Right lung (tissue), 10 donors: ENCODE measurements around the gene C1S. TPM values are rescaled to one million over a fixed set of nuclear protein-coding genes. Genes with fewer than 3 reads are reported as not detected.
"Not testable (repeated sequence)": the region's sequence is repeated elsewhere in the genome, so short reads cannot be mapped to it uniquely, and the experiment has no call there.

Experiments
- DNase-seq, 2 donors: peaks; one replicate each; pipeline ENCODE4 v3.0.0-alpha.2; 2013
- long read RNA-seq, 8 donors: transcript quantifications; one replicate each; lab custom pipeline, GENCODE V29; 2026
- polyA plus RNA-seq, 5 donors: library from polyadenylated mRNA; unstranded; fragments of 120-200 nt; gene quantifications; one replicate each; pipeline versions ENCODE4 v1.2.1 to v1.2.3, GENCODE V29; 2013; ENCODE audit warnings: inconsistent platforms in 1 of 5, low replicate concordance in 1 of 5; ENCODE audit not compliant: insufficient read length in 5 of 5, insufficient read depth in 1 of 5

The C1S gene
- polyA plus RNA-seq = 100 to 1,000 TPM in 4 of 5 donors, 10 to 100 TPM in 1; 97.0 to 139 (median 120) TPM
- long read RNA-seq, donor 1, transcript C1S-201 (12 exons, 2,972 nt) = major isoform, 14 of 36 reads
- long read RNA-seq, donor 1, transcript C1S-202 (12 exons, 2,635 nt) = minor isoform, 8 of 36 reads
- long read RNA-seq, donor 1, partial matches to known transcripts = 12 of 36 reads
- long read RNA-seq, donor 1, other reads (novel, unspliced or antisense) = 0 of 36 reads
- long read RNA-seq, donor 2, transcript C1S-201 (12 exons, 2,972 nt) = major isoform, 19 of 87 reads
- long read RNA-seq, donor 2, partial matches to known transcripts = 59 of 87 reads
- long read RNA-seq, donor 2, other reads (novel, unspliced or antisense) = 0 of 87 reads
- long read RNA-seq, donor 3, transcript C1S-201 (12 exons, 2,972 nt) = major isoform, 8 of 92 reads
- long read RNA-seq, donor 3, partial matches to known transcripts = 81 of 92 reads
- long read RNA-seq, donor 3, other reads (novel, unspliced or antisense) = 0 of 92 reads
- long read RNA-seq, donor 4, transcript C1S-201 (12 exons, 2,972 nt) = major isoform, 6 of 73 reads
- long read RNA-seq, donor 4, partial matches to known transcripts = 61 of 73 reads
- long read RNA-seq, donor 4, other reads (novel, unspliced or antisense) = 0 of 73 reads
- long read RNA-seq, donor 5, transcript C1S-202 (12 exons, 2,635 nt) = minor isoform, 8 of 52 reads
- long read RNA-seq, donor 5, transcript C1S-201 (12 exons, 2,972 nt) = major isoform, 16 of 52 reads
- long read RNA-seq, donor 5, partial matches to known transcripts = 23 of 52 reads
- long read RNA-seq, donor 5, other reads (novel, unspliced or antisense) = 0 of 52 reads
- long read RNA-seq, donor 6, transcript C1S-201 (12 exons, 2,972 nt) = major isoform, 19 of 89 reads
- long read RNA-seq, donor 6, partial matches to known transcripts = 65 of 89 reads
- long read RNA-seq, donor 6, other reads (novel, unspliced or antisense) = 0 of 89 reads
- long read RNA-seq, donor 7, transcript C1S-201 (12 exons, 2,972 nt) = major isoform, 15 of 121 reads
- long read RNA-seq, donor 7, partial matches to known transcripts = 71 of 121 reads
- long read RNA-seq, donor 7, other reads (novel, unspliced or antisense) = 29 of 121 reads
- long read RNA-seq, donor 8, transcript C1S-201 (12 exons, 2,972 nt) = major isoform, 12 of 20 reads
- long read RNA-seq, donor 8, partial matches to known transcripts = 6 of 20 reads
- long read RNA-seq, donor 8, other reads (novel, unspliced or antisense) = 0 of 20 reads

GRCh38 chr12:7060353-7060954 is at the start of gene C1S:
Gene C1S (plus strand): TSS chr12:7060718. CDS start chr12:7061913, 1,195 bp downstream.
- peak; percentile 87 to 93 for DNase-seq

DNA sequence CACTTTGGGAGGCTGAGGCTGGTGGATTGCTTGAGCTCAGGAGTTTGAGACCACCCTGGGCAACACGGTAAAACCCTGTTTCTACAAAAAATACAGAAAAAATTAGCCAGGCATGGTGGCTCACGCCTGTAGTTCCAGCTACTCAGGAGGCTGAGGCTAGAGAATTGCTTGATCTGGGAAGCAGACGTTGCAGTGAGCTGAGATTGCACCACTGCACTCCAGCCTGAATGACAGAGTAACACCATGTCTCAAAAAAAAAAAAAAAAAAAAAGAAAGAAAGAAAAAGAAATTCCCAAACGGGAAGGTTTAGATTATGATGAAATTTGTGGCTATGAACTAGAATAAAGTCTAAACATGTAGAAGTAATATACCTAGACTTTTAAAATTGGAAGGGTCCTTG is 49.1 kb upstream of the C1S start:
- DNase-seq = not testable (repeated sequence)

- no peak for DNase-seq
These were observed 48.4 kb upstream of the C1S start for GRCh38 chr12:7012024-7012607.

GRCh38 chr12:7013101-7013500 is 47.4 kb upstream of the C1S start:
- DNase-seq = no peak

DNA sequence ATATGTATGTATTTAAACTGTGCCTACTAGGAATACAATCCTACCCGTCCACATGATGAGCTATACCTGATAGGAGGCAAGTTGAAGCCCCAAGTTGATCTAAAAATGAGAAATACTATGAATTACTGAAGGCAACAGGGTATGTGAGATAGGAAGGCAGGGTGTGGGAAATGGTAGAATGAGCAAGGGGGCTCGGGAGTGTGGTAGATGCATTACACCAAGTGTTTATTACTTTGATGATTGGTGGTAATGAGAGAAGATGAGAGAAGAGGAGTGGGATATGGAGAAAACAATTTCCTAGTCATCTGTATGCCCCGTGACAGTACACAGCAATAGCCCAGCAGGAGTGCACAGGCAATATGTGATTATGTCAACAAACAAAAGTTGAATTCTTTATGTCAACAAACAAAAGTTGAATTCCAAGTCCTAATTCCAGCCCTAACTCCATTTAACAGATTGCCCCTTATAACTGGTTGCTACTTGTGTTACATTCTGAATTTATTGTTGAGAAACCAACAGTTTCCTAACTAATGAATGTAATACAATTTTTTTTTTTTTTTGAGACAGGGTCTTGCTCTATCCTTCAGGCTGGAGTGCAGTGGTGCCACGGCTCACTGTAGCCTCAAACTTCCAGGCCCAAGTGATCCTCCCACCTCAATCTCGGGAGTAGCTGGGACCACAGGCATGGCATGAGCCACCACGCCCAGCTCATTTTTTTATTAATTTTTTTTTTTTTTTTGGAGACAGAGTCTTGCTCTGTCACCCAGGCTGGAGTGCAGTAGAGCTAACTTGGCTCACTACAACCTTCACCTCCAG is 44.8 kb upstream of the C1S start:
- DNase-seq = no peak

DNA sequence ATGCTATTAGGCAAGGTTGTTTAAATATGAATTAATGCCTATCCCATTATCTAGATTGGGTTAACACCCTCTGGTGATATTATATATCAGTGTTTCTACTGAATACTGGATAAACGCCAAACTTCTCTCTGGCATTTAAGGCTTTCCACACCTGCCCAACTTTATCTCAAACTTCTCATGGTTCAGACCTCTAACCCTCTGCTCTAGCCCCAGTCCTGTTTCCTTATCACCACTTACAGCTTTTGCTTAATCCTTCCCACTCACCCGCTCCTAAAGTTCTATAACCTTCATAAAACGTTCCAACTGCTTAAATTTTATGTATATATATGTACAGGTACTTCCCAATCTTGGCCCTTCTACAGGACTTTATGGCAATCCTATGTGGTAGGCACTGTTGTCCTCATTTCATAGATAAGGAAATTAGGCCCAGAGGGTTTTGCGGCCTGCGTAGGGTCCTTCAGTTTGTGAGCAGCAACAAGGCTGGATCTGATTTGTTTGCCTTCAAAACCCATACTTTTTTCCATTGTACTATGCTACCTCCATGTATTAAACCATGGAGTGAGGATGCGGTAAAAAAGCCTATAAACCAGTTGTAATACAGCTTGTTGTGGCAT is 43.5 kb upstream of the C1S start:
- no peak for DNase-seq

DNA sequence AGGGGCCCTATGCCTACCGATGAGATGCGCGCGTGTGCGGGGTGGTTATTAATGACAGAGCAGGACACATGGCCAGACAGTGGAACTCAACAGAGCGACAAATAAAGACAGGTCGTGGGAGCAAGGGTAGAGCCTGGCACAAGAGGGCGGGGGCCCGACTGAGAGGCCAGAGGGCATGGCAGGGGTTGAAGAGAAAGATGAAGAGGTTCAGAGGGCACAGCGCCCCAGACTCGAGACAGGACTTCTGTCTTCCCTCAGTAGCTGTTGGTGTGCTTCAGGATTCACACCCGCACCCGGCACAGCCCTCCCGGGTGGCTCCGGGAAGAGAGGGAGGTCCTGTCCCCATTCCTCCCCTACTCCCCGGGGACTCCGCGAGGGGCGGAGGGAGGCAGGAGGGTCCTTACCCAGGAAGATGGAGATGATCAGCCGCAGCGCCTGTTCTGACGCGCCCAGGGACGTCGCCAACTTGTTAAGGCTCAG is 42.6 kb upstream of the C1S start:
- peak in 1 of 2 donors; percentile 18 for DNase-seq

DNA sequence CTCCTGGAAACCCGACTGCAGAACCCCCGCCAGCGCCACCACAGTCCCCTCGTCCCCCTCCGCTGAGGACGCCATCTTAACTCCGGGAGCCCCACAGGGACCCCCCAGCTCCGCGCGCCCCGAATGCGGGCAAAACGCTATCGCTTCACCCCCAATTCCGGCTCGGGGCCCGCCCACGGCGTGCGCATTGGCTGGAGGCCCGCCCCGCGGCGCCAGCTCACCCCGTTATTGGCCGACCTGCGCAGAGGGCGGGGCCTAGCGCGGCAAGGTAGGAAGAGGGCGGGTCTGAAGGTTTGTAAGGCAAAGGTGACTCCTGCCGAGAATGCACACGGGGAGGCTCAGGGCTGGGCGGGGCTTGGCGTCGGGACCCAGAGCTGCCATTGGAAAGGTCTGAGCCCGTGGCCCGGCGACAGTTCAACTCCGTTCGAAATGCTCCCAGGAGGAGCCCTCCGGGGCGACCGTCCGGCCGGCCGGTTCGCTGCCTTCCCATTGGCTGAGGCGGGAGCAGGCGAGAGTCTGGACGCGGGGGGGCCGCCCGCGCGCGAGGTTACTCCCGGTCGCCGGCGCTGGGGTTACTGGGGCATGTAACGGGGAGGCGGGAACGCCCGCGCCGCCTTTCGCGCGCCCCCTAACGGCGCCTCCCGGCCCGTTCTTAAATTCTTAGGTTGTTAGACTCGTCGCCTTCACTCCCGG is 42.0 kb upstream of the C1S start, which contains the start of gene LPCAT3:
Gene LPCAT3, minus strand, starts transcription at position 127 of the 693 bp plus-strand sequence. Its CDS starts 52 bp downstream, at position 75.
- peak; percentile 97 for DNase-seq

GRCh38 chr12:7019043-7019569 is 41.4 kb upstream of the C1S start:
- DNase-seq = no peak

DNA sequence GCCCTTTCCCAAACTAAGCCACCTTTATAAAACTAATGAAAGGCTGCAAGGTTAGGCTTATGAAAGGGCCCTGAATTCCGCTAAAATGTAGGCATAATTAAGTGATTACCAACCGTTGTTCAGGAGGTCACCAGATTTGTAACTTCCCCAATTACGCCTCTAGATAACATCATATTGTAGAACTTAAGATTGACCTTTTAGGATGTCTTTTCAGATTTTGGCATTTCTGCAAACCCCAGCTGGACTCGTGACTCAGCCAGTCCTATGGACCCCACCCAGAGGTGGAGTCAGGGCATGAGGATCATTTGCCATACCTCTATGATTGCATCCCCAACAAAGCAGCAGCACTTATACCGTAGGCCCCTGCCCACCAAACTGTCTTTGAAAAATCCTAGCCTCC is 38.6 kb upstream of the C1S start:
- no peak for DNase-seq

GRCh38 chr12:7023114-7023513 is 37.4 kb upstream of the C1S start:
- no peak for DNase-seq

- DNase-seq = no peak
These were observed 33.7 kb upstream of the C1S start for GRCh38 chr12:7026854-7027253.

DNA sequence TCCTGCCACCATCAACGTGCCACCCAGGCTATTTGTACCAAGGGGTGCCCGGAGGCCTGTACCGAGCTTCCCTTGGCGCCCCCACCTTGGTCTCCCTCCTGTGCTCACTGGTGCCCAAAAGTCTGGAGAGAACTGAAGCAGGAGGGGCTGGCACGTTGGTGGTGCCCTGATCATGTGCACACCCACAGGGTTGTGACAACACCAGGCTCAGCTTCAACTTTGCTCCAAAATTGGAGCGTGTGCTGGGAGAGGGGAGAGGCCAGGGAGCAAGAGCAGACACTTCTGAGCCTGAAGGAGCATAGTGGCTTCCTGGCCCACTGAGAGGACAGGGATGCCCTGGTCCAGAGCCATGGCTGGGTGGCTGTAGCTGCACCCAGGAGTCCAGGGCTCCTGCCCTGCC is 29.2 kb upstream of the C1S start:
- DNase-seq = no peak

DNA sequence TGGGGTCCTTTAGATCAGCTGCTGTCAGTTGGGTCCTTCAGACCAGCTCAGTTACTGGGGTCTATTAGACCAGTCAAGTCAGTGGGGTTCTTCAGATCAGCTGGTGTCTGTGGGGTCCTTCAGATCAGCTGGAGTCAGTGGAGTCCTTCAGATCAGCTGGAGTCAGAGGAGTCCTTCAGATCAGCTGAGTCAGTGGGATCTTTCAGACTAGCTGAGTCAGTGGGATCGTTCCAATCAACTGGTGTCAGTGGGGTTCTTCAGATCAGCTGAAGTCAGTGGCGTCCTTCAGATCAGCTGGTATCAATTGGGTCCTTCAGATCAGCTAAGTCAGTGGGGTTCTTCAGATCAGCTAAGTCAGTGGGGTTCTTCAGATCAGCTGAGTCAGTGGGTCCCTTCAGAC is 27.5 kb upstream of the C1S start:
- no peak for DNase-seq

DNA sequence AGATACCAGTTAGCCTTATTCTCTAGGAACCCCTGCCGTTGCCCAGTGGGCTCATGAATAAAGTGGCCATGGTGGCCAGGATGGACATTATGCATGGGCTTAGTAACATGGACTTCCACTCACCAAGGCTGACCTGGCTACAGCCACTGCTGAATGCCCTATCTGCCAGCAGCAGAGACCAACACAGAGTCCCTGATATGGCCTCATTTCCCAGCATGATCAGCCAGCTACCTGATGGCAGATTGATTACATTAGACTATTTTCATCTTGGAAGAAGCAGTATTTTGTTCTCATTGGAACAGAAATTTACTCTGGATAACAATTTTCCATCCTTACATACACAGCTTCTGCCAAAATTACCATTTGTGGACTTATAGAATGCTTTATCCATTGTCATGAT is 26.1 kb upstream of the C1S start:
- no peak for DNase-seq

DNA sequence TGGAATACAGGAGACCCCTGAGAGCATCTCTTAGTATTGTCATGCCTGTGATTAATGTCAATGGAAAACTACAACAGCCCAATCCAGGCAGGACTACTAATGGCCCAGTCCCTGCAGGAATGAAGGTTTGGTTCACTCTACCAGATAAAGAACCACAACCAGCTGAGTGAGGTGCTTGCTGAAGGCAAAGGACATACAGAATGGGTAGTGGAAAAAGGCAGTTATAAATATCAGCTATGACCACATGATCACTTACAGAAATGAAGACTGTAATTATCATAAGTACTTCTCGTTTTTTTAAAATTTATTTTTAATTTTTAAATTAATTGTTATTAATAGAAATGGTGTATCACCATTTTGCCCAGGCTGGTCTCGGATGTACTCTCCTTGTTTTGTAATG is 25.1 kb upstream of the C1S start:
- no peak for DNase-seq

DNA sequence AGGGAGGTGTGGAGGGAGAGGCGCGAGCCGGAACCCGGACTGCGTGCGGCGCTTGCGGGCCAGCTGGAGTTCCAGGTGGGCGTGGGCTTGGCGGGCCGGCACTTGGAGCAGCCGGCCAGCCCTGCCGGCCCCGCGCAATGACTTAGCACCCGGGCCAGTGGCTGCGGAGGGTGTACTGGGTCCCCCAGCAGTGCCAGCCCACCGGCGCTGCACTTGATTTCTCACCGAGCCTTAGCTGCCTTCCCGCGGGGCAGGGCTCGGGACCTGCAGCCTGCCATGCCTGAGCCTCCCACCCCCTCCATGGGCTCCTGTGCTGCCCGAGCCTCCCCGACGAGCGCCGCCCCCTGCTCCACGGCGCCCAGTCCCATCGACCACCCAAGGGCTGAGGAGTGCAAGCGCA is 23.1 kb upstream of the C1S start:
- not testable (repeated sequence) for DNase-seq

GRCh38 chr12:7038591-7038990 is 21.9 kb upstream of the C1S start:
- no peak for DNase-seq

GRCh38 chr12:7039403-7039802 is 21.1 kb upstream of the C1S start:
- DNase-seq = no peak
